A549 (cell line): ENCODE data around the gene PSMF1.

Source experiments
- ESRRA ChIP-seq: fragments of 150-350 bp; IDR thresholded peaks from 2 replicates; pipeline ENCODE4 v1.6.1; 2014; ENCODE audit warnings: mild to moderate bottlenecking, low read length, borderline replicate concordance
- JUN ChIP-seq, 2 experiments: fragments of >200 bp; sonication (Bioruptor Twin); formaldehyde crosslinking; IDR thresholded peaks; 2 replicates in 1 of 2; 3 replicates in 1 of 2; pipeline ENCODE4 v1.6.1; 2016 to 2017
- MAFK ChIP-seq: fragments of 450-650 bp; IDR thresholded peaks from 2 replicates; pipeline ENCODE4 v1.6.1; 2014; ENCODE audit not compliant: partially characterized antibody
- PHF8 ChIP-seq: fragments of 200-600 bp; sonication (generic); IDR thresholded peaks from 2 replicates; pipeline ENCODE4 v1.6.1; 2016; ENCODE audit warnings: low read depth, mild to moderate bottlenecking, antibody characterized with exemption, moderate library complexity, borderline replicate concordance
- POLR2A ChIP-seq: IDR thresholded peaks from 2 replicates; pipeline ENCODE4 v1.6.1; 2012; ENCODE audit warnings: mild to moderate bottlenecking, low read length
- RCOR1 ChIP-seq: fragments of 150-350 bp; IDR thresholded peaks from 2 replicates; pipeline ENCODE4 v1.6.1; 2014; ENCODE audit warnings: antibody characterized with exemption, low read length, low read depth
- SMC3 ChIP-seq: fragments of >200 bp; sonication (Bioruptor Twin); formaldehyde crosslinking; IDR thresholded peaks from 3 replicates; pipeline ENCODE4 v1.6.1; 2018; ENCODE audit warnings: inconsistent platforms
- TF ChIP-seq, protein P1 (sequence below): fragments of >200 bp; sonication (Bioruptor Twin); formaldehyde crosslinking; IDR thresholded peaks from 3 replicates; pipeline ENCODE4 v1.5.1; 2016

DNA sequence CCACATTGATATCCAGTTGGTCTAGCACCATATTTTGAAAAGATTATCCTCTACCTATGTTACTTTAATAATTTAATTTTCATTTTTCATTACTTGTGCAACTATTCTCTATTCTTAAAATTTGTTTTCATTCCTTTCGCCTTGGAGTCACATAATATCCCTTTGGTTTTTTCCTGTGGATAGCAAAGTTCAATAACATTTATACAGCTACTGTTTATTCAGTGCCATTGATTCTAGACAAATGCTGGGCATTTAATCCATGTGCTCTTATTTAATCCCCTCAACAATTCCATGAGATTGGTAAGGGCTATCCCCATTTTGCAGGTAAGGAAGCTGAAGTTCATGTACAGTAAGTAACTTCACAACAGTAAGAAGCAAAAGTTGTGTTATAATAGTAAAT lies 32.6 kb downstream of the PSMF1 start:
- TF ChIP-seq ESRRA (no peak), PHF8 (no peak), SMC3 (no peak), POLR2A (no peak), MAFK (no peak), JUN (IDR thresholded peaks at IDR 0.05) (no peak), RCOR1 (no peak)
- TF ChIP-seq, protein P1, sequence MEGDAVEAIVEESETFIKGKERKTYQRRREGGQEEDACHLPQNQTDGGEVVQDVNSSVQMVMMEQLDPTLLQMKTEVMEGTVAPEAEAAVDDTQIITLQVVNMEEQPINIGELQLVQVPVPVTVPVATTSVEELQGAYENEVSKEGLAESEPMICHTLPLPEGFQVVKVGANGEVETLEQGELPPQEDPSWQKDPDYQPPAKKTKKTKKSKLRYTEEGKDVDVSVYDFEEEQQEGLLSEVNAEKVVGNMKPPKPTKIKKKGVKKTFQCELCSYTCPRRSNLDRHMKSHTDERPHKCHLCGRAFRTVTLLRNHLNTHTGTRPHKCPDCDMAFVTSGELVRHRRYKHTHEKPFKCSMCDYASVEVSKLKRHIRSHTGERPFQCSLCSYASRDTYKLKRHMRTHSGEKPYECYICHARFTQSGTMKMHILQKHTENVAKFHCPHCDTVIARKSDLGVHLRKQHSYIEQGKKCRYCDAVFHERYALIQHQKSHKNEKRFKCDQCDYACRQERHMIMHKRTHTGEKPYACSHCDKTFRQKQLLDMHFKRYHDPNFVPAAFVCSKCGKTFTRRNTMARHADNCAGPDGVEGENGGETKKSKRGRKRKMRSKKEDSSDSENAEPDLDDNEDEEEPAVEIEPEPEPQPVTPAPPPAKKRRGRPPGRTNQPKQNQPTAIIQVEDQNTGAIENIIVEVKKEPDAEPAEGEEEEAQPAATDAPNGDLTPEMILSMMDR, result no peak
